Esophagus squamous epithelium (tissue), 4 donors: ENCODE results near the gene MRPL43.

ENCODE experiments used
- POLR2A ChIP-seq, 4 donors: fragments of 450-650 bp; IDR thresholded peaks; one replicate each; pipeline ENCODE4 v1.6.1; 2017; ENCODE audit warnings: antibody characterized with exemption in 4 of 4, mild to moderate bottlenecking in 4 of 4, moderate library complexity in 3 of 4
- TF ChIP-seq, protein P1 (sequence below), 6 experiments: fragments of 450-650 bp in 4 of 6; fragments of 200-600 bp in 2 of 6; sonication (generic) in 2 of 6; IDR thresholded peaks; one replicate each; pipeline ENCODE4 v1.5.1; 2016 to 2019; ENCODE audit warnings: antibody characterized with exemption in 6 of 6, mild to moderate bottlenecking in 4 of 6, moderate library complexity in 4 of 6

DNA sequence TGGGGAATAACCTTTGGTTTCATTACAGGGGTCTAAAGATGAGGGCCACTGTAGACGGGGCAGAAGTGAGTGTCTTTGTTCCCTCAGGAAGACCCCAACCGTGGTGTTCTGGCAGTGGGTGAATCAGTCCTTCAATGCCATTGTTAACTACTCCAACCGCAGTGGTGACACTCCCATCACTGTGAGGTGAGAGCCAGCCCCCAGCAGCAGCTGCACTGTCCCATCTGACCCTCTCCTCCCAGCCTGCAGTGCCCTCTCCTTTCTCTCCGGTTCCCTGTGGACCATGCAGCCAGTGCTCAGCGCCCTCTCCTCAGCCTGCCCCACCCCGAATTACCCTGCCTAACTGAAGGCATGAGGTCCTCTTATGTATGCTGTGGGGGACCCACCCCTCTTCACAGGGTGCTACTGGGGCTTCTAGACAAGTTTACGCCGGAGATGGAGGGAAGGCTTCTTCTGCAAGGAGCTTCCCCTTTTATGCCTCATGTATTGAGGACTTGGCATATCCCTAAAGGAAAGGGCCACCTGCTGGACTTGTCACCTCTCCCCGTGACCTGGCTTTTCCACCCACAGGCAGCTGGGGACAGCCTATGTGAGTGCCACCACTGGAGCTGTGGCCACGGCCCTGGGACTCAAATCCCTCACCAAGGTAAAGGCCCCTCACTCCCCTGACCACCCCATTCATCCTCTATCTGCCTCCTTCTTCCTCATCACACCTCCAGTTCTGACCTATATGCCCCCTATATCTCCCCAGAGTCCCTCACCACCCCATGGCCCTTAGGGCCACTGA, 48.8 kb upstream of the MRPL43 start:
- TF ChIP-seq, protein P1, sequence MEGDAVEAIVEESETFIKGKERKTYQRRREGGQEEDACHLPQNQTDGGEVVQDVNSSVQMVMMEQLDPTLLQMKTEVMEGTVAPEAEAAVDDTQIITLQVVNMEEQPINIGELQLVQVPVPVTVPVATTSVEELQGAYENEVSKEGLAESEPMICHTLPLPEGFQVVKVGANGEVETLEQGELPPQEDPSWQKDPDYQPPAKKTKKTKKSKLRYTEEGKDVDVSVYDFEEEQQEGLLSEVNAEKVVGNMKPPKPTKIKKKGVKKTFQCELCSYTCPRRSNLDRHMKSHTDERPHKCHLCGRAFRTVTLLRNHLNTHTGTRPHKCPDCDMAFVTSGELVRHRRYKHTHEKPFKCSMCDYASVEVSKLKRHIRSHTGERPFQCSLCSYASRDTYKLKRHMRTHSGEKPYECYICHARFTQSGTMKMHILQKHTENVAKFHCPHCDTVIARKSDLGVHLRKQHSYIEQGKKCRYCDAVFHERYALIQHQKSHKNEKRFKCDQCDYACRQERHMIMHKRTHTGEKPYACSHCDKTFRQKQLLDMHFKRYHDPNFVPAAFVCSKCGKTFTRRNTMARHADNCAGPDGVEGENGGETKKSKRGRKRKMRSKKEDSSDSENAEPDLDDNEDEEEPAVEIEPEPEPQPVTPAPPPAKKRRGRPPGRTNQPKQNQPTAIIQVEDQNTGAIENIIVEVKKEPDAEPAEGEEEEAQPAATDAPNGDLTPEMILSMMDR (IDR thresholded peaks at IDR 0.05): no peak
- no peak for TF ChIP-seq POLR2A (IDR thresholded peaks at IDR 0.05)
